Caco-2 (cell line): Measurements from ENCODE around the gene BAIAP3. TPM values are rescaled to one million over a fixed set of nuclear protein-coding genes. Genes with fewer than 3 reads are reported as not detected.
A peak's percentile ranks its signal among the peaks of the same experiment; 100 is the strongest.
"Not testable (repeated sequence)": the region's sequence is repeated elsewhere in the genome, so short reads cannot be mapped to it uniquely, and the experiment has no call there.

Source experiments
- BruUV-seq: library from RNA; stranded (reverse); fragments of 400-500 nt; replicated peaks from 2 replicates; lab custom pipeline; 2021; lab: Mats Ljungman, UMichigan
- CTCF ChIA-PET: fragments of 300-600 bp; sonication (Branson Sonifier 250); formaldehyde crosslinking; loops from one replicate; lab custom pipeline; 2022; ENCODE audit warnings: antibody characterized with exemption; lab: Charles Lee
- POLR2A ChIA-PET: fragments of 300-600 bp; sonication (Branson Sonifier 250); formaldehyde crosslinking; loops from one replicate; lab custom pipeline; 2022; ENCODE audit warnings: antibody characterized with exemption; lab: Charles Lee
- DNase-seq, 2 experiments: peaks; one replicate each; pipeline versions ENCODE4 v3.0.0 to v3.0.0-alpha.2; 2020 to 2022
- H3K27me3 ChIP-seq: replicated peaks from 2 replicates; pipeline ENCODE4 v1.6.0; 2011; ENCODE audit warnings: low read length; ENCODE audit not compliant: control insufficient read depth, insufficient read depth
- H3K36me3 ChIP-seq: 2 replicates; pipeline ENCODE4 v1.5.1; 2011; ENCODE audit warnings: low read length; ENCODE audit not compliant: control insufficient read depth, insufficient read depth
- H3K4me1 ChIP-seq: fragments of 250-450 bp; sonication (Bioruptor Pico); 2 replicates; pipeline ENCODE4 v1.5.1; 2020; ENCODE audit warnings: mild to moderate bottlenecking
- H3K4me3 ChIP-seq: 2 replicates; pipeline ENCODE4 v1.5.1; 2011; ENCODE audit warnings: low read depth, mild to moderate bottlenecking, control low read depth, low read length
- H3K9me3 ChIP-seq: fragments of 250-450 bp; sonication (Bioruptor Pico); 2 replicates; pipeline ENCODE4 v1.5.1; 2020; ENCODE audit warnings: mild to moderate bottlenecking, moderate library complexity
- H3K27ac Mint-ChIP-seq: one replicate; pipeline ENCODE4 v1.8.0; 2022; ENCODE audit warnings: mixed read lengths; ENCODE audit not compliant: unreplicated experiment
- H3K27me3 Mint-ChIP-seq: one replicate; pipeline ENCODE4 v1.8.0; 2022; ENCODE audit warnings: mixed read lengths; ENCODE audit not compliant: insufficient read depth, unreplicated experiment
- H3K36me3 Mint-ChIP-seq: one replicate; pipeline ENCODE4 v1.8.0; 2022; ENCODE audit warnings: mild to moderate bottlenecking, mixed read lengths; ENCODE audit not compliant: insufficient read depth, unreplicated experiment
- H3K4me1 Mint-ChIP-seq: one replicate; pipeline ENCODE4 v1.8.0; 2022; ENCODE audit warnings: low read depth, mixed read lengths; ENCODE audit not compliant: unreplicated experiment
- H3K4me3 Mint-ChIP-seq: one replicate; pipeline ENCODE4 v1.8.0; 2022; ENCODE audit warnings: mild to moderate bottlenecking, moderate library complexity, mixed read lengths; ENCODE audit not compliant: unreplicated experiment
- H3K9me3 Mint-ChIP-seq: one replicate; pipeline ENCODE4 v1.8.0; 2022; ENCODE audit warnings: mixed read lengths; ENCODE audit not compliant: unreplicated experiment
- CTCF ChIP-seq, 2 experiments: fragments of 200-600 bp in 1 of 2; IDR thresholded peaks; 1 replicate in 1 of 2; 2 replicates in 1 of 2; pipeline versions ENCODE4 v1.5.1 to v1.8.0; 2011 to 2022; ENCODE audit warnings: antibody characterized with exemption in 1 of 2, control low read depth in 1 of 2, inconsistent platforms in 1 of 2, low read depth in 1 of 2, low read length in 1 of 2, mild to moderate bottlenecking in 1 of 2, moderate library complexity in 1 of 2; ENCODE audit not compliant: insufficient read depth in 1 of 2, severe bottlenecking in 1 of 2, unreplicated experiment in 1 of 2
- intact Hi-C: fragments of 100-400 bp; cut with micrococcal nuclease; formaldehyde crosslinking; loops from one replicate; pipeline ENCODE4 v1.10.0; 2022; ENCODE audit not compliant: unreplicated experiment
- total RNA-seq: library from RNA; stranded (reverse); gene quantifications from 2 replicates; pipeline ENCODE4 v1.2.3, GENCODE V29; 2022

BAIAP3 gene
- total RNA-seq, 1 experiment from 2014 or later, result 5.0 TPM

- no TSS peak for BruUV-seq
- H3K4me1 ChIP-seq, result peaks cover 36% of the 10 kb centered on the region
- POLR2A ChIA-PET, result interaction anchor here (0.6 kb wide), 1 partner anchor 320 kb away, joined by 7 read pairs; no protein-coding TSS in a partner anchor
Measured at GRCh38 chr16:1290860-1291575, 42.4 kb upstream of the BAIAP3 start.

GRCh38 chr16:1291576-1291974 is 41.9 kb upstream of the BAIAP3 start:
- H3K36me3 ChIP-seq, result no peaks in the 10 kb centered on the region
- DNase-seq, result no peak
- H3K27me3 ChIP-seq, result no peaks in the 10 kb centered on the region
- H3K4me1 Mint-ChIP-seq, result peaks cover 19% of the 10 kb centered on the region
- TF ChIP-seq CTCF (IDR thresholded peaks at IDR 0.05; ENCODE audit: insufficient read depth in 1 of 2, low read depth in 1 of 2, low read length in 1 of 2, severe bottlenecking in 1 of 2, unreplicated experiment in 1 of 2), result no peak
- POLR2A ChIA-PET, result interaction anchor here (0.6 kb wide), 1 partner anchor 320 kb away, joined by 7 read pairs; no protein-coding TSS in a partner anchor
- peak overlapping the region; percentile 39 for H3K27ac Mint-ChIP-seq
- no peaks in the 10 kb centered on the region for H3K9me3 ChIP-seq
- peaks cover 37% of the 10 kb centered on the region for H3K4me1 ChIP-seq
- H3K36me3 Mint-ChIP-seq, result peaks cover 11% of the 10 kb centered on the region
- no peak overlapping the region for H3K4me3 Mint-ChIP-seq
- no peak overlapping the region for H3K4me3 ChIP-seq
- H3K27me3 Mint-ChIP-seq, result no peaks in the 10 kb centered on the region
- no peaks in the 10 kb centered on the region for H3K9me3 Mint-ChIP-seq
- intact Hi-C loops, result no loop called here
- CTCF ChIA-PET, result no interaction called here
- no TSS peak for BruUV-seq

More at GRCh38 chr16:1290860-1291575, 42.4 kb upstream of the BAIAP3 start:
- H3K9me3 Mint-ChIP-seq, result no peaks in the 10 kb centered on the region
- Histone ChIP-seq H3K36me3 (no peaks in the 10 kb centered on the region), H3K4me3 (no peak overlapping the region), H3K27me3 (no peaks in the 10 kb centered on the region), H3K9me3 (no peaks in the 10 kb centered on the region)
- CTCF ChIA-PET, result no interaction called here
- peak overlapping the region; percentile 39 for H3K27ac Mint-ChIP-seq
- H3K4me3 Mint-ChIP-seq, result no peak overlapping the region
- DNase-seq, result peak; percentile 44 to 60
- H3K4me1 Mint-ChIP-seq, result peaks cover 18% of the 10 kb centered on the region
- H3K36me3 Mint-ChIP-seq, result peaks cover 11% of the 10 kb centered on the region
- intact Hi-C loops, result no loop called here
- H3K27me3 Mint-ChIP-seq, result no peaks in the 10 kb centered on the region
- TF ChIP-seq CTCF (IDR thresholded peaks at IDR 0.05; ENCODE audit: insufficient read depth in 1 of 2, low read depth in 1 of 2, low read length in 1 of 2, severe bottlenecking in 1 of 2, unreplicated experiment in 1 of 2), result no peak

- H3K4me3 Mint-ChIP-seq, intact Hi-C loops, H3K36me3 ChIP-seq, BruUV-seq, H3K27me3 Mint-ChIP-seq, POLR2A ChIA-PET, H3K9me3 Mint-ChIP-seq, H3K9me3 ChIP-seq, H3K4me3 ChIP-seq, H3K27me3 ChIP-seq, DNase-seq: not testable (repeated sequence)
- peaks cover 25% of the 10 kb centered on the region for H3K4me1 Mint-ChIP-seq
- peak overlapping the region; percentile 39 for H3K27ac Mint-ChIP-seq
- peaks cover 11% of the 10 kb centered on the region for H3K36me3 Mint-ChIP-seq
- H3K4me1 ChIP-seq, result peaks cover 43% of the 10 kb centered on the region
- CTCF ChIA-PET, result interaction anchor here (0.6 kb wide), 1 partner anchor 39 kb away, joined by 3 read pairs; no protein-coding TSS in a partner anchor
Measured at GRCh38 chr16:1292208-1292607, 41.2 kb upstream of the BAIAP3 start.

- H3K9me3 ChIP-seq, intact Hi-C loops, POLR2A ChIA-PET, H3K27me3 Mint-ChIP-seq, BruUV-seq, H3K4me3 ChIP-seq, DNase-seq, H3K36me3 ChIP-seq, H3K9me3 Mint-ChIP-seq, H3K27me3 ChIP-seq, H3K4me3 Mint-ChIP-seq: not testable (repeated sequence)
- Mint-ChIP-seq H3K27ac (peak overlapping the region; percentile 85), H3K4me1 (peaks cover 24% of the 10 kb centered on the region), H3K36me3 (peaks cover 11% of the 10 kb centered on the region)
- peaks cover 45% of the 10 kb centered on the region for H3K4me1 ChIP-seq
- CTCF ChIA-PET, result interaction anchor here (0.6 kb wide), 1 partner anchor 40 kb away, joined by 3 read pairs; no protein-coding TSS in a partner anchor
Measured at GRCh38 chr16:1292808-1293207, 40.6 kb upstream of the BAIAP3 start.
